ENCODE measurements around the gene PAPOLB. TPM values are rescaled to one million over a fixed set of nuclear protein-coding genes. Genes with fewer than 3 reads are reported as not detected.

Gene PAPOLB
- total RNA-seq, 3 donors from 2014 or later (not counting 1 experiment from before 2014, with no cell fraction given) = 0.14 to 0.36 (median 0.20) TPM

GRCh38 chr7:4820405-4820966 is 41.3 kb downstream of the PAPOLB start:
- Mint-ChIP-seq H3K36me3 (no peaks in the 10 kb centered on the region), H3K4me1 (no peaks in the 10 kb centered on the region), H3K27me3 (ENCODE audit: low read depth in 2 of 2) (peaks cover 0 to 2% of the 10 kb centered on the region in 2 donors), H3K4me3 (no peak overlapping the region), H3K9me3 (no peaks in the 10 kb centered on the region), H3K27ac (no peak overlapping the region)
- 87% methylated on average over 18 of the region's 19 CpGs for WGBS (ENCODE audit: insufficient coverage)
- H3K36me3 ChIP-seq (ENCODE audit: control insufficient read depth, insufficient read depth, low read length) = no peaks in the 10 kb centered on the region
- H3K4me1 ChIP-seq (ENCODE audit: control insufficient read depth, insufficient read depth, low read length) = no peaks in the 10 kb centered on the region
- H3K4me3 ChIP-seq (ENCODE audit: low read length) = no peak overlapping the region
- H3K9me3 ChIP-seq (ENCODE audit: control insufficient read depth, insufficient read depth, low read length) = no peaks in the 10 kb centered on the region
- no peaks in the 10 kb centered on the region for H3K27me3 ChIP-seq (ENCODE audit: control insufficient read depth, insufficient read depth, low read length)
- no peak for TF ChIP-seq CTCF (IDR thresholded peaks at IDR 0.05)
- no peak for ATAC-seq
- no peak overlapping the region for H3K27ac ChIP-seq (ENCODE audit: low read length)
- no peak for DNase-seq
- intact Hi-C loops (cut with micrococcal nuclease) = no loop called here

GRCh38 chr7:4819560-4820404 is 42.0 kb downstream of the PAPOLB start:
- Histone ChIP-seq H3K9me3 (ENCODE audit: control insufficient read depth, insufficient read depth, low read length) (no peaks in the 10 kb centered on the region), H3K4me3 (ENCODE audit: low read length) (no peak overlapping the region), H3K4me1 (ENCODE audit: control insufficient read depth, insufficient read depth, low read length) (peaks cover 1% of the 10 kb centered on the region), H3K27me3 (ENCODE audit: control insufficient read depth, insufficient read depth, low read length) (no peaks in the 10 kb centered on the region), H3K27ac (ENCODE audit: low read length) (no peak overlapping the region), H3K36me3 (ENCODE audit: control insufficient read depth, insufficient read depth, low read length) (no peaks in the 10 kb centered on the region)
- no peaks in the 10 kb centered on the region for H3K36me3 Mint-ChIP-seq
- TF ChIP-seq CTCF (IDR thresholded peaks at IDR 0.05) = no peak
- no peak overlapping the region for H3K4me3 Mint-ChIP-seq
- H3K27me3 Mint-ChIP-seq (ENCODE audit: low read depth in 2 of 2) = peaks cover 0 to 2% of the 10 kb centered on the region in 2 donors
- intact Hi-C loops (cut with micrococcal nuclease) = no loop called here
- WGBS (ENCODE audit: insufficient coverage) = 84% methylated on average over 39 of the region's 39 CpGs
- DNase-seq (no peak), ATAC-seq (no peak)
- no peaks in the 10 kb centered on the region for H3K9me3 Mint-ChIP-seq
- H3K4me1 Mint-ChIP-seq = peaks cover 0 to under 1% of the 10 kb centered on the region in 2 donors
- H3K27ac Mint-ChIP-seq = no peak overlapping the region

- WGBS (ENCODE audit: insufficient coverage) = 85% methylated on average over 31 of the region's 32 CpGs
These were observed 43.6 kb downstream of the PAPOLB start for GRCh38 chr7:4818000-4818794.

More at GRCh38 chr7:4818000-4818794, 43.6 kb downstream of the PAPOLB start:
- H3K27me3 ChIP-seq (ENCODE audit: control insufficient read depth, insufficient read depth, low read length) = no peaks in the 10 kb centered on the region
- no peak overlapping the region for H3K4me3 ChIP-seq (ENCODE audit: low read length)
- Mint-ChIP-seq H3K27ac (no peak overlapping the region), H3K9me3 (no peaks in the 10 kb centered on the region), H3K4me3 (no peak overlapping the region), H3K4me1 (peaks cover 0 to 9% of the 10 kb centered on the region in 2 donors), H3K36me3 (no peaks in the 10 kb centered on the region), H3K27me3 (ENCODE audit: low read depth in 2 of 2) (peaks cover 4 to 18% of the 10 kb centered on the region in 2 donors)
- no peaks in the 10 kb centered on the region for H3K36me3 ChIP-seq (ENCODE audit: control insufficient read depth, insufficient read depth, low read length)
- DNase-seq (no peak), ATAC-seq (no peak)
- H3K4me1 ChIP-seq (ENCODE audit: control insufficient read depth, insufficient read depth, low read length) = peaks cover 8% of the 10 kb centered on the region
- intact Hi-C loops (cut with micrococcal nuclease) = no loop called here
- no peaks in the 10 kb centered on the region for H3K9me3 ChIP-seq (ENCODE audit: control insufficient read depth, insufficient read depth, low read length)
- no peak for TF ChIP-seq CTCF (IDR thresholded peaks at IDR 0.05)
- no peak overlapping the region for H3K27ac ChIP-seq (ENCODE audit: low read length)
